ENCODE measurements around the gene PPP1R36. TPM values are rescaled to one million over a fixed set of nuclear protein-coding genes. Genes with fewer than 3 reads are reported as not detected.

PPP1R36 gene
- total and polyA plus RNA-seq, 2 donors (not counting 3 experiments of a cell fraction or from before 2014, with no cell fraction given): 0.28 to 0.60 TPM

GRCh38 chr14:64601571-64601970 is 51.8 kb downstream of the PPP1R36 start:
- Histone ChIP-seq H3K9me3 (replicated peaks; ENCODE audit: control insufficient read depth, insufficient read depth, low read length) (no peaks in the 10 kb centered on the region), H3K4me2 (ENCODE audit: insufficient read depth, low read length) (no peak overlapping the region), H3K27me3 (ENCODE audit: control insufficient read depth in 2 of 2, insufficient read depth in 2 of 2, low read length in 2 of 2) (peaks cover 8 to 15% of the 10 kb centered on the region in 2 experiments), H3K79me2 (ENCODE audit: control insufficient read depth, insufficient read depth, low read length) (no peaks in the 10 kb centered on the region), H3K36me3 (ENCODE audit: control insufficient read depth in 2 of 2, extremely low read depth in 1 of 2, insufficient read depth in 2 of 2, low read length in 2 of 2) (no peaks in the 10 kb centered on the region), H4K20me1 (replicated peaks; ENCODE audit: control insufficient read depth, extremely low read depth, insufficient read depth, low read length) (no peaks in the 10 kb centered on the region), H3K9ac (replicated peaks; ENCODE audit: extremely low read depth, insufficient read depth, low read length) (no peak overlapping the region), H2AFZ (ENCODE audit: low read depth, low read length) (peak overlapping the region; percentile 65), H3K4me1 (ENCODE audit: control insufficient read depth, extremely low read depth, insufficient read depth, low read length) (no peaks in the 10 kb centered on the region), H3K9me1 (replicated peaks; ENCODE audit: control insufficient read depth, extremely low read depth, insufficient read depth, low read length) (no peaks in the 10 kb centered on the region), H3K4me3 (replicated peaks in 1 of 3; ENCODE audit: insufficient read depth in 1 of 3, low read depth in 1 of 3, low read length in 3 of 3) (no peak overlapping the region), H3K27ac (ENCODE audit: insufficient read depth, low read depth, low read length) (no peak overlapping the region)
- no TSS peak for BruUV-seq (replicated peaks)
- intact Hi-C loops (cut with micrococcal nuclease) (no loop called here), dilution Hi-C loops (cut with MboI; ENCODE audit: extremely low pct_ligation_motif_present, low sequenced_read_pairs) (no loop called here)
- no peak for FAIRE-seq
- ChIA-PET POLR2A (no interaction called here), CTCF (no interaction called here)
- no peak for DNase-seq (ENCODE audit: low read depth, low spot score)
- TF ChIP-seq, protein P1, sequence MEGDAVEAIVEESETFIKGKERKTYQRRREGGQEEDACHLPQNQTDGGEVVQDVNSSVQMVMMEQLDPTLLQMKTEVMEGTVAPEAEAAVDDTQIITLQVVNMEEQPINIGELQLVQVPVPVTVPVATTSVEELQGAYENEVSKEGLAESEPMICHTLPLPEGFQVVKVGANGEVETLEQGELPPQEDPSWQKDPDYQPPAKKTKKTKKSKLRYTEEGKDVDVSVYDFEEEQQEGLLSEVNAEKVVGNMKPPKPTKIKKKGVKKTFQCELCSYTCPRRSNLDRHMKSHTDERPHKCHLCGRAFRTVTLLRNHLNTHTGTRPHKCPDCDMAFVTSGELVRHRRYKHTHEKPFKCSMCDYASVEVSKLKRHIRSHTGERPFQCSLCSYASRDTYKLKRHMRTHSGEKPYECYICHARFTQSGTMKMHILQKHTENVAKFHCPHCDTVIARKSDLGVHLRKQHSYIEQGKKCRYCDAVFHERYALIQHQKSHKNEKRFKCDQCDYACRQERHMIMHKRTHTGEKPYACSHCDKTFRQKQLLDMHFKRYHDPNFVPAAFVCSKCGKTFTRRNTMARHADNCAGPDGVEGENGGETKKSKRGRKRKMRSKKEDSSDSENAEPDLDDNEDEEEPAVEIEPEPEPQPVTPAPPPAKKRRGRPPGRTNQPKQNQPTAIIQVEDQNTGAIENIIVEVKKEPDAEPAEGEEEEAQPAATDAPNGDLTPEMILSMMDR (IDR thresholded peaks at IDR 0.05; ENCODE audit: extremely low read depth in 1 of 2, insufficient read depth in 1 of 2, low read depth in 1 of 2, low read length in 2 of 2): peak in 1 of 2 donors; percentile 8
- TF ChIP-seq FOS (IDR thresholded peaks at IDR 0.05; ENCODE audit: borderline replicate concordance, insufficient read depth, low read length): no peak

DNA sequence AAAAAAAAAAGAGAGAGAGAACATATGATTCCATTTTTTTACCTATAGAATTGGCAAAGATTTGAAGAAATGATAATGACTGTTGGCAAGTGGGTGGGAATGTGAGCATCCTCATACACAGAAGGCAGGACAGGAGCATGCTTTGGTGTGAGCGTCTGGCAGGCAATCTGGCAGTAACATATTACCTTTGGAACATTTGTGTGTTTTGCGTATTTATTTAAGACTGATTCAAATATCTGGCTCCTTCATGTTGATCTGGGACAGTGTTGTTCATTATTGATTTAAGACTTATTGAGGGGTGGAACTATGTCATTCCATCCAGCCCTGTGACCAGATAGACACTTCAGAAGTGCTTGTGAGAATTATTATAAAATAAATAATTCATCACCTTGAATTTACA is 53.1 kb downstream of the PPP1R36 start:
- H3K79me2 ChIP-seq (ENCODE audit: control insufficient read depth, insufficient read depth, low read length): no peaks in the 10 kb centered on the region
- TF ChIP-seq MYC (IDR thresholded peaks at IDR 0.05; ENCODE audit: low read depth, low read length): no peak
- TF ChIP-seq, protein P1 (IDR thresholded peaks at IDR 0.05; ENCODE audit: extremely low read depth in 1 of 2, insufficient read depth in 1 of 2, low read depth in 1 of 2, low read length in 2 of 2): no peak
- no peak for TF ChIP-seq MAX (IDR thresholded peaks at IDR 0.05; ENCODE audit: insufficient read depth, insufficient read length)
- TF ChIP-seq JUN (IDR thresholded peaks at IDR 0.05; ENCODE audit: borderline replicate concordance, insufficient read depth, insufficient read length, low read depth): no peak
- TF ChIP-seq GATA2 (IDR thresholded peaks at IDR 0.05; ENCODE audit: insufficient read depth, insufficient read length, low read depth, low read length): no peak
- no peak for TF ChIP-seq POLR2AphosphoS5 (IDR thresholded peaks at IDR 0.05; ENCODE audit: insufficient read depth, low read depth, low read length)
- TF ChIP-seq FOS (IDR thresholded peaks at IDR 0.05; ENCODE audit: borderline replicate concordance, insufficient read depth, low read length): no peak
- TF ChIP-seq POLR2A (IDR thresholded peaks at IDR 0.05; ENCODE audit: low read depth, low read length): no peak
- H3K4me3 ChIP-seq (replicated peaks in 1 of 3; ENCODE audit: insufficient read depth in 1 of 3, low read depth in 1 of 3, low read length in 3 of 3): no peak overlapping the region
- H2AFZ ChIP-seq (ENCODE audit: low read depth, low read length): no peak overlapping the region
- no peaks in the 10 kb centered on the region for H3K9me1 ChIP-seq (replicated peaks; ENCODE audit: control insufficient read depth, extremely low read depth, insufficient read depth, low read length)
- no peaks in the 10 kb centered on the region for H3K36me3 ChIP-seq (ENCODE audit: control insufficient read depth in 2 of 2, extremely low read depth in 1 of 2, insufficient read depth in 2 of 2, low read length in 2 of 2)
- no peak overlapping the region for H3K27ac ChIP-seq (ENCODE audit: insufficient read depth, low read depth, low read length)
- DNase-seq (ENCODE audit: low read depth, low spot score) (no peak), FAIRE-seq (no peak)
- peaks cover 8 to 15% of the 10 kb centered on the region in 2 experiments for H3K27me3 ChIP-seq (ENCODE audit: control insufficient read depth in 2 of 2, insufficient read depth in 2 of 2, low read length in 2 of 2)
- ChIA-PET POLR2A (no interaction called here), CTCF (no interaction called here)
- H3K9me3 ChIP-seq (replicated peaks; ENCODE audit: control insufficient read depth, insufficient read depth, low read length): no peaks in the 10 kb centered on the region
- no peak overlapping the region for H3K9ac ChIP-seq (replicated peaks; ENCODE audit: extremely low read depth, insufficient read depth, low read length)
- H4K20me1 ChIP-seq (replicated peaks; ENCODE audit: control insufficient read depth, extremely low read depth, insufficient read depth, low read length): no peaks in the 10 kb centered on the region
- no peaks in the 10 kb centered on the region for H3K4me1 ChIP-seq (ENCODE audit: control insufficient read depth, extremely low read depth, insufficient read depth, low read length)
- H3K4me2 ChIP-seq (ENCODE audit: insufficient read depth, low read length): no peak overlapping the region
- intact Hi-C loops (cut with micrococcal nuclease) (no loop called here), dilution Hi-C loops (cut with MboI; ENCODE audit: extremely low pct_ligation_motif_present, low sequenced_read_pairs) (no loop called here)
- BruUV-seq (replicated peaks): no TSS peak
